Measurements from ENCODE around the gene TCF19.

The TCF19 gene

DNA sequence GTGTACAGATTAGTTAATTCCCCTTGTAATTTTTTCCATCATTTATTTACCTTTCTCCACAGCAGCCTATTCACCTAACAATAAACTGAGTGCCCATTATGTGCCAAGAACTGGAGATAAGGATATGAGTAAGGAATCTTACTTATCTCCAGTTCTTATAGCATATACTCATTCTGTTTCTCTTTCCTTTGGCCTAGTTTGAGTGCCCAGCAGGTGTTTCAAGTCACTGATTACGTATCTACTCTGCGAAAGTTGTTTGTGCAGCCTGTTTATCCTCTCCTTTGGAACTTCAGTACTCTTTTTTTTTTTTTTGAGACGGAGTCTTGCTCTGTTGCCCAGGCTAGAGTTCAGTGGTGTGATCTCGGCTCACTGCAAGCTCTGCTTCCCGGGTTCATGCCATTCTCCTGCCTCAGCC is 29.4 kb downstream of the TCF19 start (continued):
- TF ChIP-seq YY1 (tag by site-specific recombination; IDR thresholded peaks at IDR 0.05) (no peak), SCRT2 (tag by site-specific recombination; IDR thresholded peaks at IDR 0.05) (no peak), ZNF426 (tag by site-specific recombination; IDR thresholded peaks at IDR 0.05) (no peak), KLF16 (tag by site-specific recombination; IDR thresholded peaks at IDR 0.05) (no peak), ZNF555 (tag by site-specific recombination; conservative IDR thresholded peaks at IDR 0.05) (no peak), ZNF768 (tag by site-specific recombination; IDR thresholded peaks at IDR 0.05) (no peak), FEZF1 (tag by site-specific recombination; IDR thresholded peaks at IDR 0.05) (peak; percentile 60), MEIS1 (CRISPR knock-in tag; IDR thresholded peaks at IDR 0.05; ENCODE audit: borderline replicate concordance) (no peak), ZNF571 (tag by site-specific recombination; IDR thresholded peaks at IDR 0.05) (no peak), ZSCAN23 (tag by site-specific recombination; IDR thresholded peaks at IDR 0.05) (0 out of 2 replicates have a peak, but pooled peaks have one; percentile 18), ZNF561 (tag by site-specific recombination; IDR thresholded peaks at IDR 0.05; ENCODE audit: borderline replicate concordance) (no peak), ZNF670 (tag by site-specific recombination; IDR thresholded peaks at IDR 0.05; ENCODE audit: low read depth) (no peak), TRIM28 (IDR thresholded peaks at IDR 0.05; ENCODE audit: borderline replicate concordance, low read length) (no peak), ZNF510 (tag by site-specific recombination; IDR thresholded peaks at IDR 0.05; ENCODE audit: insufficient replicate concordance) (no peak), ZNF214 (tag by site-specific recombination; IDR thresholded peaks at IDR 0.05; ENCODE audit: borderline replicate concordance) (no peak), ZFP69B (tag by site-specific recombination; IDR thresholded peaks at IDR 0.05) (no peak), KLF9 (tag by site-specific recombination; IDR thresholded peaks at IDR 0.05; ENCODE audit: low read depth) (no peak), ZNF302 (tag by site-specific recombination; IDR thresholded peaks at IDR 0.05; ENCODE audit: low read depth) (no peak), ZNF843 (tag by site-specific recombination; IDR thresholded peaks at IDR 0.05) (peak; percentile 91), WT1 (tag by site-specific recombination; IDR thresholded peaks at IDR 0.05) (no peak), ZNF501 (tag by site-specific recombination; IDR thresholded peaks at IDR 0.05) (no peak), ZNF423 (tag by site-specific recombination; IDR thresholded peaks at IDR 0.05) (no peak), ZBTB21 (tag by site-specific recombination; IDR thresholded peaks at IDR 0.05) (peak; percentile 52; the same call in 1 of the 2 replicates), ZNF121 (tag by site-specific recombination; IDR thresholded peaks at IDR 0.05) (peak; percentile 92), KLF7 (tag by site-specific recombination; IDR thresholded peaks at IDR 0.05; ENCODE audit: borderline replicate concordance) (no peak), ZNF416 (tag by site-specific recombination; IDR thresholded peaks at IDR 0.05) (no peak), ZNF48 (tag by site-specific recombination; IDR thresholded peaks at IDR 0.05) (no peak), ZNF10 (tag by site-specific recombination; IDR thresholded peaks at IDR 0.05) (no peak), ZNF223 (tag by site-specific recombination; IDR thresholded peaks at IDR 0.05) (no peak), ZNF677 (tag by site-specific recombination; IDR thresholded peaks at IDR 0.05) (no peak), ZNF585B (tag by site-specific recombination; IDR thresholded peaks at IDR 0.05) (no peak), EGR2 (tag by site-specific recombination; IDR thresholded peaks at IDR 0.05; ENCODE audit: low read depth) (no peak), ZNF248 (tag by site-specific recombination; IDR thresholded peaks at IDR 0.05) (no peak), ZNF660 (tag by site-specific recombination; IDR thresholded peaks at IDR 0.05) (no peak), REPIN1 (tag by site-specific recombination; IDR thresholded peaks at IDR 0.05; ENCODE audit: low read depth) (no peak)
- TF ChIP-seq, protein P1, sequence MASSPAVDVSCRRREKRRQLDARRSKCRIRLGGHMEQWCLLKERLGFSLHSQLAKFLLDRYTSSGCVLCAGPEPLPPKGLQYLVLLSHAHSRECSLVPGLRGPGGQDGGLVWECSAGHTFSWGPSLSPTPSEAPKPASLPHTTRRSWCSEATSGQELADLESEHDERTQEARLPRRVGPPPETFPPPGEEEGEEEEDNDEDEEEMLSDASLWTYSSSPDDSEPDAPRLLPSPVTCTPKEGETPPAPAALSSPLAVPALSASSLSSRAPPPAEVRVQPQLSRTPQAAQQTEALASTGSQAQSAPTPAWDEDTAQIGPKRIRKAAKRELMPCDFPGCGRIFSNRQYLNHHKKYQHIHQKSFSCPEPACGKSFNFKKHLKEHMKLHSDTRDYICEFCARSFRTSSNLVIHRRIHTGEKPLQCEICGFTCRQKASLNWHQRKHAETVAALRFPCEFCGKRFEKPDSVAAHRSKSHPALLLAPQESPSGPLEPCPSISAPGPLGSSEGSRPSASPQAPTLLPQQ (tag by site-specific recombination; IDR thresholded peaks at IDR 0.05) = peak; percentile 36
- TF ChIP-seq, protein P2, sequence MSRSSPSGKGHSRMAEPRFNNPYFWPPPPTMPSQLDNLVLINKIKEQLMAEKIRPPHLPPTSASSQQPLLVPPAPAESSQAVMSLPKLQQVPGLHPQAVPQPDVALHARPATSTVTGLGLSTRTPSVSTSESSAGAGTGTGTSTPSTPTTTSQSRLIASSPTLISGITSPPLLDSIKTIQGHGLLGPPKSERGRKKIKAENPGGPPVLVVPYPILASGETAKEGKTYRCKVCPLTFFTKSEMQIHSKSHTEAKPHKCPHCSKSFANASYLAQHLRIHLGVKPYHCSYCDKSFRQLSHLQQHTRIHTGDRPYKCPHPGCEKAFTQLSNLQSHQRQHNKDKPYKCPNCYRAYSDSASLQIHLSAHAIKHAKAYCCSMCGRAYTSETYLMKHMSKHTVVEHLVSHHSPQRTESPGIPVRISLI (tag by site-specific recombination; IDR thresholded peaks at IDR 0.05) = 0 out of 2 replicates have a peak, but pooled peaks have one; percentile 18
- TF ChIP-seq, protein P3, sequence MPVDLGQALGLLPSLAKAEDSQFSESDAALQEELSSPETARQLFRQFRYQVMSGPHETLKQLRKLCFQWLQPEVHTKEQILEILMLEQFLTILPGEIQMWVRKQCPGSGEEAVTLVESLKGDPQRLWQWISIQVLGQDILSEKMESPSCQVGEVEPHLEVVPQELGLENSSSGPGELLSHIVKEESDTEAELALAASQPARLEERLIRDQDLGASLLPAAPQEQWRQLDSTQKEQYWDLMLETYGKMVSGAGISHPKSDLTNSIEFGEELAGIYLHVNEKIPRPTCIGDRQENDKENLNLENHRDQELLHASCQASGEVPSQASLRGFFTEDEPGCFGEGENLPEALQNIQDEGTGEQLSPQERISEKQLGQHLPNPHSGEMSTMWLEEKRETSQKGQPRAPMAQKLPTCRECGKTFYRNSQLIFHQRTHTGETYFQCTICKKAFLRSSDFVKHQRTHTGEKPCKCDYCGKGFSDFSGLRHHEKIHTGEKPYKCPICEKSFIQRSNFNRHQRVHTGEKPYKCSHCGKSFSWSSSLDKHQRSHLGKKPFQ (tag by site-specific recombination; IDR thresholded peaks at IDR 0.05) = peak; percentile 55; the same call in 1 of the 2 replicates
- TF ChIP-seq, protein P4, sequence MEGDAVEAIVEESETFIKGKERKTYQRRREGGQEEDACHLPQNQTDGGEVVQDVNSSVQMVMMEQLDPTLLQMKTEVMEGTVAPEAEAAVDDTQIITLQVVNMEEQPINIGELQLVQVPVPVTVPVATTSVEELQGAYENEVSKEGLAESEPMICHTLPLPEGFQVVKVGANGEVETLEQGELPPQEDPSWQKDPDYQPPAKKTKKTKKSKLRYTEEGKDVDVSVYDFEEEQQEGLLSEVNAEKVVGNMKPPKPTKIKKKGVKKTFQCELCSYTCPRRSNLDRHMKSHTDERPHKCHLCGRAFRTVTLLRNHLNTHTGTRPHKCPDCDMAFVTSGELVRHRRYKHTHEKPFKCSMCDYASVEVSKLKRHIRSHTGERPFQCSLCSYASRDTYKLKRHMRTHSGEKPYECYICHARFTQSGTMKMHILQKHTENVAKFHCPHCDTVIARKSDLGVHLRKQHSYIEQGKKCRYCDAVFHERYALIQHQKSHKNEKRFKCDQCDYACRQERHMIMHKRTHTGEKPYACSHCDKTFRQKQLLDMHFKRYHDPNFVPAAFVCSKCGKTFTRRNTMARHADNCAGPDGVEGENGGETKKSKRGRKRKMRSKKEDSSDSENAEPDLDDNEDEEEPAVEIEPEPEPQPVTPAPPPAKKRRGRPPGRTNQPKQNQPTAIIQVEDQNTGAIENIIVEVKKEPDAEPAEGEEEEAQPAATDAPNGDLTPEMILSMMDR (tag by site-specific recombination; IDR thresholded peaks at IDR 0.05) = no peak
